ENCODE data around the gene ZNF383. TPM values are rescaled to one million over a fixed set of nuclear protein-coding genes. Genes with fewer than 3 reads are reported as not detected.
"Not testable (repeated sequence)": the region's sequence is repeated elsewhere in the genome, so short reads cannot be mapped to it uniquely, and the experiment has no call there.

ZNF383 gene
- total RNA-seq (2021): 6.2 and 6.5 TPM in 2 replicates
- percentile 70 among the genes with signal in this experiment for Bru-seq, nascent RNA
- BruChase-seq, experiment 1, labeled RNA remaining after a 2-hour chase: percentile 61 among the genes with signal in this experiment
- BruChase-seq, experiment 2, labeled RNA remaining after a 6-hour chase: percentile 55 among the genes with signal in this experiment
- long read RNA-seq, partial matches to known transcripts: 0 of 5 reads
- long read RNA-seq, other reads (novel, unspliced or antisense): 5 of 5 reads

DNA sequence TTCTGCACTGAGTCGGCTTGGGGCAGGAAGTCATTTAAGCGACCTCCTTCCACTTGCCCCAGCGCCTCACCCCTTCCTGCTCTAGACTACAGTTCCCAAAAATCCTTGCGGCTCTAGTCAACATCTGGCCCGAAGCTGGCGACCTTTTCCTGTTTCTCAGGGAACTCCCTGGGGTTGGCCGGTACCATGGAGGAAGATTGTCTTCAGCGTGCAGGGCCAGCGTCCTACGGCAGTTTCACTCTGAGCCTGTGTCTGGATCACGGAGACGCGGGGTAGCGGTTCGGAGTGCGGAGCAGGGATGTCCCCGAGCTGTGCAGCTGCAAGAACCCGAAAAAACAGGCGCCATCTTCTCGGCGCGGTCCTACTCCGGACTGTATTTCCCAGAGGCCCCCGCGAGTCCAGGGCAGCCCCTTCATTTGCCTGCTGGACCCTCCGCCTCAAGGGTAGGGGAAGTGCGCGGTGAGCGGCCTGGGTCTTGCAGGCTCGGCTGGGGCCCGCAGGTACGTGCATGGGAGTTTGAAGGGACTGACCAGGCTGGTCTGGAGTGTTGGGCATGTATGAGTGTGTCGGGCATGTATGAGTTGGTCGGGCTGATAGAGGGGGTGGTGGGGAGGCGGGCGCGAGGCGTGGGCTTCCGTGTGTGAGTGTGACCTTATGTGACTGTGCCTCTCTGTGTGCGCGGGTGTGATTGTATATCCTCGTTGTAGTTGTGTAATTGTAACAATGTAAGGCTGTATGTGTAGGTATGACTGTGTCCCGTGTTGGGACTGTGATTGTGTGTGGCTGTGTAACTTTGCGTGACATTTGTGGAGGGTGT lies at the start of gene ZNF383:
Gene ZNF383 (plus strand): TSS at position 440 of the 817 bp plus-strand sequence. CDS start 12,240 bp downstream, outside the sequence.
- no peaks in the 10 kb centered on the region for H3K27me3 ChIP-seq (ENCODE audit: insufficient read depth, low read depth)
- H3K36me3 ChIP-seq (ENCODE audit: low read depth): peaks cover 29% of the 10 kb centered on the region
- H2AFZ ChIP-seq: peak within 1 kb of the TSS; percentile 96
- ChIA-PET POLR2A (ENCODE audit: unreplicated experiment) (interaction anchor here (0.6 to 0.9 kb wide), 3 partner anchors 140 to 288 kb away, joined by 3 to 11 read pairs (median 4); partner anchors contain the start of genes ZNF420 and ZNF527), CTCF (no interaction called here)
- intact Hi-C loops (cut with micrococcal nuclease; ENCODE audit: unreplicated experiment): loop anchor here (1.0 to 10.0 kb wide), 3 partner anchors 46 to 531 kb away; partner anchors contain the start of genes ZNF540, ZNF567, ZNF571 and ZNF585A
- H3K9me2 ChIP-seq (ENCODE audit: insufficient read depth): no peaks in the 10 kb centered on the region
- peak within 1 kb of the TSS; percentile 87 for H3K4me2 ChIP-seq
- no peaks in the 10 kb centered on the region; the same call in 1 of the 2 replicates for H3K4me1 ChIP-seq (replicated peaks; ENCODE audit: insufficient read depth)
- peak; percentile 70 to 82 for DNase-seq
- TF ChIP-seq, protein P1, sequence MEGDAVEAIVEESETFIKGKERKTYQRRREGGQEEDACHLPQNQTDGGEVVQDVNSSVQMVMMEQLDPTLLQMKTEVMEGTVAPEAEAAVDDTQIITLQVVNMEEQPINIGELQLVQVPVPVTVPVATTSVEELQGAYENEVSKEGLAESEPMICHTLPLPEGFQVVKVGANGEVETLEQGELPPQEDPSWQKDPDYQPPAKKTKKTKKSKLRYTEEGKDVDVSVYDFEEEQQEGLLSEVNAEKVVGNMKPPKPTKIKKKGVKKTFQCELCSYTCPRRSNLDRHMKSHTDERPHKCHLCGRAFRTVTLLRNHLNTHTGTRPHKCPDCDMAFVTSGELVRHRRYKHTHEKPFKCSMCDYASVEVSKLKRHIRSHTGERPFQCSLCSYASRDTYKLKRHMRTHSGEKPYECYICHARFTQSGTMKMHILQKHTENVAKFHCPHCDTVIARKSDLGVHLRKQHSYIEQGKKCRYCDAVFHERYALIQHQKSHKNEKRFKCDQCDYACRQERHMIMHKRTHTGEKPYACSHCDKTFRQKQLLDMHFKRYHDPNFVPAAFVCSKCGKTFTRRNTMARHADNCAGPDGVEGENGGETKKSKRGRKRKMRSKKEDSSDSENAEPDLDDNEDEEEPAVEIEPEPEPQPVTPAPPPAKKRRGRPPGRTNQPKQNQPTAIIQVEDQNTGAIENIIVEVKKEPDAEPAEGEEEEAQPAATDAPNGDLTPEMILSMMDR (conservative IDR thresholded peaks at IDR 0.05): no peak
- TF ChIP-seq EZH2 (IDR thresholded peaks at IDR 0.05; ENCODE audit: low read depth): no peak
- peaks cover 17% of the 10 kb centered on the region for H3K79me2 ChIP-seq (ENCODE audit: low read depth)
- no peaks in the 10 kb centered on the region for H4K20me1 ChIP-seq (ENCODE audit: insufficient read depth)
- H3K9me3 ChIP-seq (ENCODE audit: insufficient read depth, low read depth): peaks cover 20% of the 10 kb centered on the region; the same call in 1 of the 2 replicates
- no peak within 1 kb of the TSS for H3K27ac ChIP-seq
- peak within 1 kb of the TSS; percentile 88 for H3K4me3 ChIP-seq
- no peaks in the 10 kb centered on the region for H3F3A ChIP-seq (ENCODE audit: insufficient read depth, low read depth)
- TSS peak; percentile 80 for BruUV-seq (replicated peaks)

DNA sequence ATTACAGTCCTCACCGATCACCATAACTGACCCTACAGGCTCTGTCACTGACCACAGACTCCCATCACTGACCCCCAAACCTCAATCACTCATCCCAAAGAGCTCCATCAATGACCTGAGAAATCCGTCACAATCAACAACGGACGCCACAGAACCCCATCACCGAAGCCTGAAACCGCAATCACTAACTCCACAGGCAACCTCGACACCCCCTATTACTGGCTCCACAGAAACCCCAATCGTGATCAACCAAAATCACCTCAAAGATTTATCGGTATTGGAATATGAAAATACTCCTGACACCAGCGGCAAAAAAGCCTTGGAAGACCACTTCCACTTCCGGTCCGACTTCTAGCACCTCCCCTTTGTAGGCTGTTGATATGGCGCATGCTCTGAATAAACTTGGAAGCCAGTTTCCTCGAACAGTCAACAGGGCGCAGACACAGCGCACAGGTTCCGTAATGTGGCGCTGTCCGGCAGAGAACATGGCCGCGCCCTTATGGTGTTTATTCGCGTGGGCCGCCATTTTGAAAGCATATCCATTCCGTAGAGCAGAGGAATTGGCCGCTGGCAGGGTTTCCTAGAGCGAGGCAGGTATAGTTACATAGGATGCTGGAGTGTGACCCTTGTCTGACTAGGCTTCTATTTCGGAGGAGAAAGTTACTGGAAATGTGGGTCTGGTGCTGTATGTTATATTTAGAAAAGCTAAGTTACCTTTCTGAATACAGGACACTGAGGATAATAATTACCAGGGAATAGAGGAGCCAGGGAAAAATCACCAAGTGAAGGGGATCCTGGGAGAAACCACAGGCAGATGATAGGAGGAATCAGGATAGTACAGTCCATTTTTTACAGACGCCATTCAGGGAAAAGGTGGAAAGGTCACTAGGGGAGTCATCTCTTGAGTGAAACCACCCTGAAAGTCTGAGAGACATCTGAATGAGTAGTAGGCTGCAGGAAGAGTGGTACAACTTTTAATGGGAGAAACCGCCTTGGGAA lies 45.3 kb upstream of the ZNF383 start, which contains the start of gene ZNF585A:
Gene ZNF585A (minus strand): TSS at position 328 of the 999 bp plus-strand sequence. CDS start 2,785 bp downstream, outside the sequence.
- no peaks in the 10 kb centered on the region; the same call in 1 of the 2 replicates for H3K36me3 ChIP-seq (ENCODE audit: low read depth)
- H3K9me2 ChIP-seq (ENCODE audit: insufficient read depth): no peaks in the 10 kb centered on the region
- peak within 1 kb of the TSS; percentile 99 for H2AFZ ChIP-seq
- H3K27ac ChIP-seq: 0 out of 2 replicates have a peak within 1 kb of the TSS, but pooled peaks have one; percentile 3
- intact Hi-C loops (cut with micrococcal nuclease; ENCODE audit: unreplicated experiment): loop anchor here (1.0 to 5.0 kb wide), 4 partner anchors 38 to 295 kb away; partner anchors contain the start of genes ZNF383, ZNF420, ZNF569 and ZNF570
- peak within 1 kb of the TSS; percentile 83 for H3K4me2 ChIP-seq
- no peak for TF ChIP-seq EZH2 (IDR thresholded peaks at IDR 0.05; ENCODE audit: low read depth)
- TF ChIP-seq, protein P1 (conservative IDR thresholded peaks at IDR 0.05): no peak
- peak; percentile 90 to 93 for DNase-seq
- H3K79me2 ChIP-seq (ENCODE audit: low read depth): no peaks in the 10 kb centered on the region
- no peaks in the 10 kb centered on the region for H4K20me1 ChIP-seq (ENCODE audit: insufficient read depth)
- ChIA-PET POLR2A (ENCODE audit: unreplicated experiment) (no interaction called here), CTCF (no interaction called here)
- H3K4me3 ChIP-seq: peak within 1 kb of the TSS; percentile 89
- no peaks in the 10 kb centered on the region for H3K27me3 ChIP-seq (ENCODE audit: insufficient read depth, low read depth)
- peaks cover 16% of the 10 kb centered on the region for H3K9me3 ChIP-seq (ENCODE audit: insufficient read depth, low read depth)
- no peaks in the 10 kb centered on the region; the same call in 1 of the 2 replicates for H3K4me1 ChIP-seq (replicated peaks; ENCODE audit: insufficient read depth)
- no peaks in the 10 kb centered on the region for H3F3A ChIP-seq (ENCODE audit: insufficient read depth, low read depth)
- BruUV-seq (replicated peaks): TSS peak; percentile 51

DNA sequence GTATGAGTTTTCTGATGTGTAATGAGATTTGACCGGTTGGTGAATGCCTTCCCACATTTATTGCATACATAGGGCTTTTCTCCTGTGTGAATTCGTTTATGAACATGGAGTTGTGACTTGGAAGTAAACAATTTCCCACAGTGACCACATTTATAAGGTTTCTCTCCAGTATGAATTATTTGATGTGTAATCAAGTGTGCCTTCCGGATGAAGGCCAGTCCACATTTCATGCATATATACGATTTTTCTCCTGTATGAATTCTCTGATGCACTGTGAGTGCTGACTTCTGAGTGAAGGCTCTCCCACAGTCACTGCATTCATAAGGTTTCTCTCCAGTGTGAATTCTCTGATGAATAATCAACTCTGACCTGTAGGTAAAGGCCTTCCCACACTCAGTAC lies 31.9 kb upstream of the ZNF383 start:
- H3K4me2 ChIP-seq; H3F3A ChIP-seq (ENCODE audit: insufficient read depth, low read depth); BruUV-seq (replicated peaks); H3K27me3 ChIP-seq (ENCODE audit: insufficient read depth, low read depth); H2AFZ ChIP-seq; H3K4me3 ChIP-seq; CTCF ChIA-PET; DNase-seq; POLR2A ChIA-PET (ENCODE audit: unreplicated experiment); H4K20me1 ChIP-seq (ENCODE audit: insufficient read depth); intact Hi-C loops (cut with micrococcal nuclease; ENCODE audit: unreplicated experiment); H3K9me2 ChIP-seq (ENCODE audit: insufficient read depth); H3K4me1 ChIP-seq (replicated peaks; ENCODE audit: insufficient read depth); H3K27ac ChIP-seq; H3K79me2 ChIP-seq (ENCODE audit: low read depth): not testable (repeated sequence)
- Histone ChIP-seq H3K36me3 (ENCODE audit: low read depth) (peaks cover 12% of the 10 kb centered on the region; the same call in 1 of the 2 replicates), H3K9me3 (ENCODE audit: insufficient read depth, low read depth) (peaks cover 48% of the 10 kb centered on the region)

DNA sequence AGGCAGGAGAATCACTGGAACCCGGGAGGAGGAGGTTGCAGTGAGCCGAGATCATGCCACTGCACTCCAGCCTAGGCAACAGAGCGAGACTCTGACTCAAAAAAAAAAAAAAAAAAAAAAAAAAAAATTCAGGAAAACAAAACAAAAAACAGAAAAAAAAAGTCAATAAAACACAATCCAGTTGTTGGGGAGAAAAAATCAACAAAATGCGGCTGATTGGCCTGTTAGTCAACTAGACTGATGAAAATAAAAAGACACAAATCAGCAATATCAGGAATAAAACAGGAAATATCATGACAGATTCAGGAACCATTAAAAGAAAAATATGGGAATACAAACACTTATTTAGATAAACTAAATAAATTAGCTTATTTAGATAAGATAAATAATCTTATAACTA lies 22.8 kb upstream of the ZNF383 start:
- H3F3A ChIP-seq (ENCODE audit: insufficient read depth, low read depth); H3K4me3 ChIP-seq; H3K36me3 ChIP-seq (ENCODE audit: low read depth); intact Hi-C loops (cut with micrococcal nuclease; ENCODE audit: unreplicated experiment); BruUV-seq (replicated peaks); H3K27ac ChIP-seq; H3K4me2 ChIP-seq; DNase-seq; CTCF ChIA-PET; H4K20me1 ChIP-seq (ENCODE audit: insufficient read depth); H3K27me3 ChIP-seq (ENCODE audit: insufficient read depth, low read depth); POLR2A ChIA-PET (ENCODE audit: unreplicated experiment); H2AFZ ChIP-seq; H3K4me1 ChIP-seq (replicated peaks; ENCODE audit: insufficient read depth); H3K79me2 ChIP-seq (ENCODE audit: low read depth); H3K9me2 ChIP-seq (ENCODE audit: insufficient read depth): not testable (repeated sequence)
- H3K9me3 ChIP-seq (ENCODE audit: insufficient read depth, low read depth): peaks cover 21% of the 10 kb centered on the region

DNA sequence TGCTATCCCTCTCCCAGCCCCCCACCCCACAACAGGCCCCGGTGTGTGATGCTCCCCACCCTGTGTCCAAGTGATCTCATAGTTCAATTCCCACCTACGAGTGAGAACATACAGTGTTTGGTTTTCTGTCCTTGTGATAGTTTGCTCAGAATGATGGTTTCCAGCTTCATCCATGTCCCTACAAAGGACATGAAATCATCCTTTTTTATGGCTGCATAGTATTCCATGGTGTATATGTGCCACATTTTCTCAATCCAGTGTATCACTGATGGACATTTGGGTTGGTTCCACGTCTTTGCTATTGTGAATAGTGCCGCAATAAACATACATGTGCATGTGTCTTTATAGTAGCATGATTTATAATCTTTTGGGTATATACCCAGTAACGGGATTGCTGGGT lies 20.9 kb upstream of the ZNF383 start:
- peaks cover 18% of the 10 kb centered on the region for H3K9me3 ChIP-seq (ENCODE audit: insufficient read depth, low read depth)
- H3K36me3 ChIP-seq (ENCODE audit: low read depth); H3K79me2 ChIP-seq (ENCODE audit: low read depth); DNase-seq; H3K4me2 ChIP-seq; intact Hi-C loops (cut with micrococcal nuclease; ENCODE audit: unreplicated experiment); H2AFZ ChIP-seq; H4K20me1 ChIP-seq (ENCODE audit: insufficient read depth); H3K9me2 ChIP-seq (ENCODE audit: insufficient read depth); H3K27ac ChIP-seq; H3K4me1 ChIP-seq (replicated peaks; ENCODE audit: insufficient read depth); POLR2A ChIA-PET (ENCODE audit: unreplicated experiment); H3K27me3 ChIP-seq (ENCODE audit: insufficient read depth, low read depth); H3K4me3 ChIP-seq; H3F3A ChIP-seq (ENCODE audit: insufficient read depth, low read depth); BruUV-seq (replicated peaks); CTCF ChIA-PET: not testable (repeated sequence)
